GM03348 (cell line): Measurements from ENCODE around the gene SLC25A21.

Experiments
- DNase-seq: peaks from one replicate; pipeline ENCODE4 v3.0.0; 2012; ENCODE audit warnings: low spot score

The SLC25A21 gene

DNA sequence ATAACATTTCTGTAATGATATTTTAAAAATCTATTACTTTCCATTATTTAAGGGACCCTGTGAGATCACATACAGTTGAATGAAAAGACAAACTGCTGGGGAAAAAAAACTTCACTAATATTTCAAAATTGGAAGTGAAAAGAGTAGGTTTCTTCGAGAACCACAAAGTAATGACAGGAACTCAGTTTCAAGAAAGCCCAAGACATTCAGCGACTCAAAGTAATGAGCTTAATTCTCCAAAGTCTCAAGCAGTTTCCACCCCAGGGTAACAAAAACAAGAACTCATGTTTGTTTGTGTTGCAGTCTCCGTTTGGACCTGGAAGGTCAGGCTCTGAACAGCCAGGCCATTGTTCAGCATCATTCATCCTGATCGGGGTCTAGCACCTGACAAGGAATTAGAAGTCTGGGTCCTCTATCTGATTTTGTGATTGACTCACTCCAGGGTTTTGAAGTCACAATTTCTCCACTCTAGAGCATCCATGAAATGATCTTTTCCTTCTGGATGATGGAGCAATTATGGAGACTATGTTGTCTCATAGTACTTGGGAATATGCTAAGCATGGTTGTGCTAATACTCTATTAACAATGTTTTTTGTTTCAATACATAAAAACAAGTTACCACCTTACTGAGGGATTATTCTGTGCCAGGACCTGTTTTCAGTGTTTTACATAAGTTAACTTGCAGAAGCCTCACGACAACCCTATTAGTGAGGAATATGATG lies 126.9 kb downstream of the SLC25A21 start:
- no peak for DNase-seq

DNA sequence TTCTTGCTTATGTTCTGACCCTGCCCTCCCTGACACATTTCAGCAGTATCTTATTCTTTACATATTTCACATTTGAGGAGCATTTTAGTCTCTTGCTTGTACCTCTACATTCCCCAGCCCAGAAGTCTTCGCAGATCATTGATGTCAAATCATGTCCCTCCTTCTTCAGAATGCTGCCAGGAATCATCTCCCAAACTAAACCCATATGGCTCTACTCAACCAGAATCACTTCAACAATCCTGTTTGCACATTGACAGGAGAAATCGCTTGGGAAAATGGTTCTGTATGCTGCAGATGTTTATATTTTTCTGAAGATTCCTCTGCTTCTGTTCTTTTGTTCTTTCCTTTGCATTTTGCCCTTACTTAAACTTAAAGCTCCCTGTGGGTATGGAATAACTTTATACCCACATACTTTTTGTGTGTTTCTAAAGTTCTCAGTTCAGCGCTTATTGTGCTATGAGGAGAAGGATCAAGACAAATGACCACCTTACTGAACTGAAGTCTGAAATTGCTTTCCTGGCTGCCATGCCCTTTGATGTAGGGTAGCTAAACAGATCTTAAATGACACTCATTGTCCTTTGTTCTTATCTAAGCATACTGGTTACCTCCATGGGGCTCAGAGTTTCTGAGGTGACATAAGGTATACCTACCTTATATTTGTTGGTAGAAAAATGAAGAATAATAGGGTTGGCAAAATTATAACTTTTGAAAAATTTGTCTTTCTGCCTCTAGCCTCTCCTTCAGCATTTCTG lies 134.6 kb downstream of the SLC25A21 start:
- DNase-seq = no peak

DNA sequence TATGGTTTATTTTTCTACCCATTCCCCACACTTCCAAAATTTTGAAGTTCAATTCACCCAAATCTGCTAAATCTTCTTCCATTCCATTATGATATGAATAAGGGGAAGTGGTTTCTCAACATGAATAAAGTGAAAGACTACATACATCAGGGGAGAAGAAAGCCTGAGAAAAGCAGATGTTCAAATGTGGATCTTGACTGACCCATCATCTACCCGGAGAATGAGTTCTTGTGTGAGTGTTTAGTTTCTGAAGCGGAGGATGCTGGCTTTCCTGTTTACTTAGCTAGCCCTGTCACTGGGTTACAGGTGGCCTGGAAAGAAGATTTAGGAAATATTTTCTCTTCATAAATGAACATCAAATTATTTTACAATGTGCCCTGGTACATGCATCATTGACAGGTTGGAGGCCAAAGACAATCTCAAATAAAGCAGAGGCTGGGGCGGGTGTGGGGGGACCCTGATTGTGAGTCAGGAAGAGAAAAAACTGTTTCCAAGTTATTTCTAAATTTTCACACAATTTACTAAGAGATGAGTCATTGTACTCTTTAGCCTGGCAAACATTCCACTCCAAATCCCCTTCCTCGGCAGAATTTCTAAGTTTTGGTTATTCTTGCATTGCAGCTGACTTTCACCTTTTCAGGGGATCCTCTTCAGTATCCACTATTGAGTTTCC lies 135.6 kb downstream of the SLC25A21 start:
- peak; percentile 23 for DNase-seq

DNA sequence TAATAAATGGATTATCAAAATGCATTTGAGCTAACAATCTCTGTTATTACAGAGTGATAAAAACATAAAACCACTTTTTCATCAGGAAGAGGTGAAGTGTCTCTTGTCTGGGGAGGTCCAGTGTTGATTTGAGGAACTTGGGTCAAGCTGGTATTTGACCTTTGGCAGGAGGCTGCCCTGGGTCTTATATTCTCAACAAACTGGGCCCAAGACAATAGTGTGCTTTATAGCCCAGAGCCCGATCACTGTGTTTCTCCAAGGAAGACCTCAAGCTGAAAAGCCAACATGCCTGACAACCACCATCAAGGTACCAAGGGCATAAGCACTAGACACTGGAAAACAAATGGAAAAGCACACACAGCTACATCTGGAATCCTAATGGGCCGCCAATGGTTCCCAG lies 137.0 kb downstream of the SLC25A21 start:
- no peak for DNase-seq

DNA sequence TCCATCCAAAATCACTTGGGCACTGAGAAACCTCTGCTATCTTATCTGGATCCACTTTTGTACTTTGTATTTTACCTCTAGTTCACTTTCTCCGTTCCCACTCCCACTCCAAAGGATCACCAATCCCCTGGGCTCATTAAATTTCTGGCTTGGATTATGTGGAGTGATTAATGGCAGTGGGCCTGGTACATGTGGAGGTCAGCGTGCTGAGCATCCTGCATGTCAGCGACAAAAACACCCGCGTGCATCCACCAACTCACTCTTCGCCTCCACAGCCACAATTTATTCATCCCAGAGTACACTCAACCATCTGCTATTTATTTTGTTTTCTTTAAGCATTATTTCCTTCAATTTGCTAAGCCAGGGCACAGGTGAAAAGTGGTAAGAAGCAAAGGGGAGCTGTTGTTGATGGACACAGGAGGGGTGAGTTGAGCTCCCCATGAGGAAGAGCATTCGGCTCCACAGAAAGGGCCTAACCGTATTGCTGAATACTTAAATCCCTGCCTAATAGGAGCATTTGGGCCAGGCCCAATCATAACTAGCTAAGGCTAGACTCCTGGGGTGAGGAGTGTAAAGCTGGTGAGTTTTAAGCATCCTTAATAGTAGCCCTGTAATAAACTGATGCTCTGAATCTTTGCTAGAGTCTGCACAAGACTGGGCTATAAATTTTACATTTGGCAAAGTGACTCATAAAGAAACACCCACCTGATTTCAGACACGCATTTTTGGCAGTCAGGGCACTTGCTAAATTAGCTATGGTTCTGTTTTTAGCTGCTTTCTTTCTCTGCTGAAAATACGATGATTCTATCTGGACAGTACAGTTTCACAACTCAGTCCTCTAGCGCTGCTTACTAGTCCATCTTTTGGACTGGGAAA lies 137.8 kb downstream of the SLC25A21 start:
- peak; percentile 62 for DNase-seq

DNA sequence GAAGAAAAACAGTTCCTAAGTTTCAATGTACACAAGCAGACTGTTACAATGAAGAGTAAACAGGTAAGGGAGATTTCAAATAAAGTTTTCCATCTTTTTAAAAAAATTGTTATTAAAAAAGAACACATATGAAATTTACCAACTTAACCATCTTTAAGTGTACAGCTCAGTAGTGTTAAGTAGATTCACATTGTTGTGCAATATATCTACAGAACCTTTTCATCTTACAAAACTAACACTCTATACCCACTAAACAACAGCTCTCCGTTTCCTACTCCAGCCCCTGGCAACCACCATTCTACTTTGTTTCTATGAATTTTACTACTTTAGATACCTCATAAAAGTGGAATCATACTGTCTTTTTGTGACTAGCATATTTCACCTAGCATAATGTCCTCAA lies 139.5 kb downstream of the SLC25A21 start:
- DNase-seq = no peak

DNA sequence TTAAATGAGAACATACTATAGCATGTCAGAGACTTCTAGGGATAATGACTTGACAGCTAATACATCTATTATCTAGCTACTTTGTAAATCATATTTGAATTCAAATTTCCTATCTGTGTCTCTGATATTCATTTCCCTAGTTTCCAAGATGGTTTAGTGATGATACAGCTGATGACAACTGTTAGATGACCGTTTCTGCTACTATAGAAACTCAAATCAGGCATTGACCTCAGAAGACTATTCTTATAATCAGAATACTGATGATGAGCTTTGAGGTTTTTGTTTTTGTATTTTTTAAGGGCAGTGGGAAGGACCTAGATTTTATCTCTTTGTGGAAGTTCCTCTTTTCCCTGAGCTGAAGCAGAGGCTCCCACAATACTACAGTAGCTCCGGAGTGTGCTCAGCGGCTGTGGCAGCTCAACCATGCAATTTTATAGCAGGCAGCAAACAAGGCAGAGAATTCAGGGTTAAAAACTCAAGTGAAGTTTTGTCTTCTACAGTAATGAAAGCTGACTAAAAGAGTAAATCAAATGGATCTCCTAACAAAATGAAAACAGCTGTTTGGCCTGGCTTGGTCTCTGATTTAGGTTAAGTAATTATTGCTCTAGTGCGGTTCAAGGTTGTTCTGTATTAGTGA lies 145.1 kb downstream of the SLC25A21 start:
- no peak for DNase-seq

DNA sequence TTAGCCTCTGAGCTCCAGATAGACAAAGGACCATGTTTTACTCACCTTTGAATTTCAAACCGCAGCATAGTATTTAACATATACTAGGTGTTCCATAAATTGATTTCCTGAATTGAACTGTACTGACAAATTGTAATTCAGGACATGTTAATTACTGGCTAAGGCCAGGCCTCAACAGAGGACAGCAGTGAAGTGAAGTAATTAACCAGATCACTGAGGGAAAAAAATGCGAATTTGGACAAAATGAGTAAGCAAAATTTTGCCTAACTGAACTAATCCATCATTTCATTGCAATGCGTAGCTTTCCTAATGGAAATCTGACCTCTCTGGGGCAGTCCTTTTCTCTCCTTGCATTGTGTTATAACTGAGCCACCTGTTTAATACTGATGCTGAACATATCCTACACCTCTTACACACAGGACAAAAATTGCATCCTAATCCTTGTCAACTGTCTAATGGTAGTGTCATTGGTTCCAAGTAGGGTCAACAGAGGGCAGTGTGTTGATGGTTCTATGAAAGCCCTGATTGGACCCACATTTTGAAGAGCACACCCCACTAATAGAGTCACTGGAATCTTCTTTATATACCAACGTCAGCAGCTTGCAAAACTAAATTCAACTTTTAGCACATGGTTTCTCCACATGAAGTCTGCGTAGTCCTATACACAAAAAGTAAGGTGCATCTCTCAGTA lies 148.4 kb downstream of the SLC25A21 start:
- DNase-seq = no peak

DNA sequence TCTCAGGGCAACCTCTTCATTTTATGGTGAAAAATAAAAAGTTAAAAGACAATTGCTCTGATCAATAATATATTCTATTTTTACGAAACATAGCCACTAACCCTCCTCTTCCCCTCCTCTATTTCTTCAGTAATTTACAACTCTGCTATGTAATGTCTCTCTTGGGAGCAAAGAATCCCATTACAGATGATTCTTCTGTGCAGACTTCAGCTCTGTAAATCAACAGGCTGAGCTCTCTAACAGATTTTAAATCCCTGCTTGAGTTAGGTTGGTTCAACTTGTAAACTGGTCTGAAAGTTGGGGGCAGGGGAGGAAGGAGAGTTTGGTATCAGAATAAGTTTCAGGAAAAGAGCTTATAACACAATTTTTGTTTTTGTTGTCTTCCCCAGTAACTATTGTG lies 151.0 kb downstream of the SLC25A21 start:
- DNase-seq = no peak

DNA sequence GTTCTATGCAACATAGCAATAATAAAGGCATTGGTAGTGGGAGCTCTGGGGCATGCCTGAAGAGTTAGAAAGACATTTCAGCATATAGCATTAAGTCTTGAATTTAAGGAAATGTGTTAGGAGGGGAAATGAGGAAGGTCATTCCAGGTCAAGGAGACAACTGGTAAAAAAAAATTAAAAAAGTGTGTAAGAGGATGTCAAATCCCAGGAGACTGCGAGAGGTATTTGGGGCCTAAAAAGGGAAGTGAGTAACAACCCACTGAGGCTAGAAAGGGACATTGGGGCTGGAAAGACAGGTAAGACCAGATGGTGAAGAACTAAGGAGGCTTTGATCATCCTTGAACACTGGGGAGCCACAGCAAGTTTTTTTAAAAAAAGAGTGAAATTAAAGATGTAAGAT lies 152.9 kb downstream of the SLC25A21 start:
- no peak for DNase-seq

DNA sequence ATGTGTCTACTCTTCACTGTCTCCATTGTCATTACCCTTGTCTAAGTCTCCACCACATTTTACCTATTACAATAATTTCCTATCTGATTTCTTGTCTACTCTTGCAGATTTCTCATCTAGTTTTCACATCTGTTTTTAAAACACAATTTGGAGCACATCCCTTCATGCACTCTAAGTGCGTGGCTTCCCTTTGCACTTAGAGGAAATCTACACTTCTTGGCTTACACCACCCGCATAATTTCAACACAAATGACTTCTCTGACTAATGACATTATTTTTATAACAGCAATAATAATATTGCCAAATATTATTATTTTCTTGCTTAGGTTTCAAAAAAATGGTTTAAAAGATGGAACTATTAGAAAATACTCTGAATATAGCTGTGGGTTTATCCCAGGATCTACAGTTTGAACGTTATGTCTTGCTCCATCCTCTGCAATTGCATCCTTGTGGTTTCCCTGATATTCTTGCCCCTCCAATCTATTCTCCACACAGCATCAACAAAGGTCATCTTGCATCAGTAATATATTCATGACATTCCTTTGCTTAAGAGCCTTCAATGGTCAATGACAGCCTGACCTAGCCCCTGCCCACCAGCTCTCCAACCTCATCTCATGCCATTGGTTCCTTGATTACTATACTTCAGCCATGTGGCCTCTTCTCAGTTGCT lies 153.7 kb downstream of the SLC25A21 start:
- no peak for DNase-seq

DNA sequence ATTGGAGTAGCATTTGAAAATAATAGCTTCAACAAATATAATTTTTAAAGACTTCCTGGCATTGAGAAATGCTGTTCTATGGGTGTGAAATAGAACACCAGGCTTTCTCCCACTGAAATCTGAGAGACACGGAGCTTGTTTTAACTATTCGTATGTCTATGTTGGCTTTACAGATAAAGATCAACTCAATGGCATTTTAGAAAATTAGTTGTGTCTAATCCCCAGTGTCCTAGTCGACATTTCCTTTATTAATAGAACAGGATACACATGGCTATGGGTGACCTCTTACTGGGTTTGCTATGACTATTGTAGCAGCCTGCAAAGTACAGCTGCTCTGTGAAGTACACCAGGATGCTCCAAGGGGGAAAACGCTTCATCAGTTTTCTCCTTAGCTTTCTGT lies 159.3 kb downstream of the SLC25A21 start:
- DNase-seq = no peak

DNA sequence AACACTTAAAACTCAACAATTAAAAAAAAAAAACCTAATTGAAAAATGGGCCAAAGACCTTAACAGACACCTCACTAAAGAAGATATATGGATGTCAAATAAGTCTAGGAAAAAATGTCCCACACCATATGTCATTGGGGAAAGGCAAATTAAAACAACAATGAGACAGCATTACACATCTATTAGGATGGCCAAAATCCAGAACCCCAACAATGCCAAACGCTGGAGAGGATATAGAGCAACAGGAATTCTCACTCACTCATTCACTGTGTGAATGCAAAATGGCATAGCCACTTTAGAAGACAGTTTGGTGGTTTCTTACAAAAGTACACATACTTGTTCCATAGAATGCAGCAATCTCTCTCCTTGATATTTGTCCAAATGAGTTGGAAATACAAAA lies 173.7 kb downstream of the SLC25A21 start:
- DNase-seq = no peak

DNA sequence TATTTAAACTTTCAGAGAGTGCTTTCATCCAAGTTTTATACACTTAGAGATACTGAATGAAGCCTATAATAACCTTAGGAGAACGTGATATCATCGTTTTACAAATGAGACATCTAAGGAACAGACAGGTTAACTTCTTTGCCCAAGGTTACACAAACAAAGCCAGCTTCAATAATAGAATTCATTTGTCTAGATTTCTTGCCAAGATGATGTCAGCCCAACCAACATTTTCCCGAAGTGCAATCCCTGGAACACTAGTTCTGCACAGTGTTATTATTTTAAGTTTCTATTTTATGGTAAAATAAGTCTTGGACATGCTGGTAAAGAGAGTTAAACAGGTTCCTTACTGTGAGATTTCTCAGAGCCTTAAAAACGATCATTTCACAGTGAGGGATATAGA lies 174.6 kb downstream of the SLC25A21 start:
- DNase-seq = peak; percentile 7

DNA sequence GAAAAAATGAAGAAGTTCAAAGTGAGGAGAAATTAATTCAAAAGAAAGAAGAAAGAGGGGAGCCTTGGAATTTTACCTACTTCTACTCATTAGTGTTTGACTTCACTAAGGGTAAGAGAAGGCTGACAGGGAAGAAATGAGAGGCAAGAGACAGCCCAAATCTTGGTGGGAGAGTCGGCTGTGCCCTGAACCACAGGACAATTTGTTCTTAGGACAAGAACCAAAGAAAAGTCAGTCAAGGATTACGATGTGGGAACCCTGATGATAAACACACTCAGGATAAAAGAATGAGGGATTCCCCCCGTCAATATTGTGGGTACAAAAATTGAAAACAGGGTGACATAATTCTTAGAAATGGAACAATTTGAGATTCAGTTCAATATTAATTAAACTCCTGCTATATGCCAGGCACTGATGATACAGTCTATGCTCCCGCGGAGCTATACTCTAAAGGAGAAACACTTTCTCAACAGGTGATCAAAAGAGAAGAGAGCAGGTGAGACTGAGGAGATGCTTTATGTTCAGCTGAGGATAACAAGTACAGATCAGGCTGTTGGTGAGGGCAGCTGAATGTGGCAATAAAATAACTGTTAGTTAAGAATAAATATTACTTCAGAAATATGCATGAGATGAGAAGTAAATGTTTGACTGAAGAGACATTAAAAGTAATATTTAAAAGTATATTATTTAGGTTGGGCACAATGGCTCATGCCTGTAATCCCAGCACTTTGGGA lies 175.4 kb downstream of the SLC25A21 start:
- no peak for DNase-seq

DNA sequence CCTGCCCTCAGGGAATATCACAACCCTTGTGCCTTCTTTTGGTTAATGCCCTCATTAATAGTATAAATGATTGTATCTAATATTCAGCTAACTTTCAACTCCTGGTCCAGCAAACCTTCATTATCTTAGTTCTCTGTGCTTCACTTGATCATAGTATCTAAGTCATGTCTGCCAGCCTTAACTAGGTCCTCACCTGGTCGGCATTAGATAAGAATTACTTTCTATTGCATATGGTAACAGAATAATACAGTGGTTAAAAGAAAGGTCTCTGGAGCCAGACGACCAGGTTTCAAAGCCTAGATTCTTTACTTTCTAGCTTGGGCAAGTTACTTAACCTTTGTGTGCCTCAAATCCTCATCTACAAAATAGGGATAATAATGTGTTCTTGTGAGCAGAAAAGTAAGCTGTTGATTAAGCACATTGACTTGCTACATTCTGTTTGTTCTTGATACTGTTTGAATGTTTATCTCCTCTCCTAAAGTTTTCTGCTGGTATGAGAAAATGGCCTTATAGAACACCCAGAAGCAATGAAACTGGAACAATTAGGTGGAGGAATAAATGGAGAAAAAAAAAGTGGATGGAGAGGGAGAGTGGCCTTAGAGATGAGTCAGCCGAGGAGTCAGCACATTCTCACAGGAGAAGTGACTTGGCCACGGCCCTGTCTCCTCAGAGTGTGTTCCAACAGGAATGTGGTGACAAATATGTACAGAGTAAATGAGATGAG lies 176.1 kb downstream of the SLC25A21 start:
- DNase-seq = peak; percentile 58

DNA sequence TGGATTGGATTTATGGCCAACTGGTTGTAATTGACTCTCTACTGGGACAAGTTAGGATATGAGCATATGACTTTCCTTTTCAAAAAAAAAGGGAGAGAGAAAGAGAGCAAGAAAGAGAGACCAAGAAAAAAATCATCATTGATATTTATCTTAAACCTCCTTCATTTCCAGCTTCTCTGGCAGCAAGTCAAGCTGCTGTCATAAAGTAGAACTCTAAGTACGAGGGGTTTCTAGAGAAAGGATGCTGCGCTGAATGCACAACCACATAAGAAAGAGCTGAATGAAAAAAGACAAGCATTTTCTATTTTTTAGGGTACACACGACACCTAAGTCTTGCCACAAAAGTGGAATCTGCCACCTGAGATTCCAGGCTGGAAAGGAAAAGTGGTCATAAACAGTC lies 182.6 kb downstream of the SLC25A21 start:
- no peak for DNase-seq

DNA sequence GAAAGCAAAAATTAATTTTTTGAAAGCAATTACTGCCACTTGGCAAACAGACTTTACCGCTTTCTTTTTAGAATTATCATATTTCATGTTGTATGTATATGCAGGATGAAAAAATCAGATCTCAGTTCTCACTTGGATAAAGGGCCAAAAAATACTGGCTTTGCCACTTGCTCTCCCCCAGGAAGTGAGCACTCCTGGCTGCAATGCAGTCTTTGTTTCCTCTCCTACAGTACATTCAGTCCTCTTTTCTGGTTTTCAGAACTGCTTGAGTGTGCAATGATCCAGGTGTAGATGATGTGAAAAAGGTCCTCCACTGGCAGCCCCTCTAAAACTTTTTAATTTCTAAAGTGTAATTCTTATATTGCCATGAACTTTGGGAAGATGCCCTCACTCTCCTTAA lies 183.4 kb downstream of the SLC25A21 start:
- DNase-seq = no peak

DNA sequence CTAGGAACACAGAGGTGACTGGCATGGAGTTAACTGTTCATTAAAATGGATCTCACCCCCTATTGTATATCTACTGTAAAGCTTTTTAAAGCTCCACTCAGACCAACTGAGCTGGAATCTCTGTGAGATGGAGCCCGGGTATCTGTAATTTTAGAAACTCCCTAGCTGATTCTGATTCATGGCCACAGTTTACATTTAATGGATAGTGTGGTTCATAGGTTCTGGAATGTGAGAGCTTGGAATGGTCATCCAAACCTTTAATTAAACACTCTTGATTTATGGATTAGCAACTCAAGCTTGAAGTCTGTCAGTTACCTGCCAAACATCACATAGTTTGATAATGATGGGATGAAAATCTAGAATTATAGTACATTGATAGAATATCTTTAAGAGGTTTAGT lies 183.8 kb downstream of the SLC25A21 start:
- DNase-seq = no peak
